HG02885 (cell line): ENCODE measurements around the gene HOMER2.
"Not testable (repeated sequence)": the region's sequence is repeated elsewhere in the genome, so short reads cannot be mapped to it uniquely, and the experiment has no call there.

Experiments
- ATAC-seq: cut with Tn5 transposase; IDR thresholded peaks from one replicate; pipeline ENCODE4 v1.9.1; 2021; ENCODE audit warnings: mild to moderate bottlenecking; ENCODE audit not compliant: unreplicated experiment, poor library complexity

The HOMER2 gene

DNA sequence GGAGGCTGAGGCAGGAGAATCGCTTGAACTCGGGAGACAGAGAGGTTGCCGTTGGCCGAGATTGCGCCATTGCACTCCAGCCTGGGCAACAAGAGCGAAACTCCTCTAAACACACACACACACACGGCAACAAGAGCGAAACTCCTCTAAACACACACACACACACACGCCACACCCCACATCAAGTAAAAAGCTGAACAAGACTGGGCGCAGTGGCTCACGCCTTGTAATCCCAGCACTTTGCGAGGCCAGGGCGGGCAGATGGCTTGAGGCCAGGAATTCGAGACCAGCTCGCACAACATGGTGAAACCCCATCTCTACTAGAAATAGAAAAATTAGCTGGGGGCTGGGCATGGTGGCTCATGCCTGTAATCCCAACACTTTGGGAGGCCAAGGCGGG lies 49.0 kb downstream of the HOMER2 start:
- no peak for ATAC-seq

DNA sequence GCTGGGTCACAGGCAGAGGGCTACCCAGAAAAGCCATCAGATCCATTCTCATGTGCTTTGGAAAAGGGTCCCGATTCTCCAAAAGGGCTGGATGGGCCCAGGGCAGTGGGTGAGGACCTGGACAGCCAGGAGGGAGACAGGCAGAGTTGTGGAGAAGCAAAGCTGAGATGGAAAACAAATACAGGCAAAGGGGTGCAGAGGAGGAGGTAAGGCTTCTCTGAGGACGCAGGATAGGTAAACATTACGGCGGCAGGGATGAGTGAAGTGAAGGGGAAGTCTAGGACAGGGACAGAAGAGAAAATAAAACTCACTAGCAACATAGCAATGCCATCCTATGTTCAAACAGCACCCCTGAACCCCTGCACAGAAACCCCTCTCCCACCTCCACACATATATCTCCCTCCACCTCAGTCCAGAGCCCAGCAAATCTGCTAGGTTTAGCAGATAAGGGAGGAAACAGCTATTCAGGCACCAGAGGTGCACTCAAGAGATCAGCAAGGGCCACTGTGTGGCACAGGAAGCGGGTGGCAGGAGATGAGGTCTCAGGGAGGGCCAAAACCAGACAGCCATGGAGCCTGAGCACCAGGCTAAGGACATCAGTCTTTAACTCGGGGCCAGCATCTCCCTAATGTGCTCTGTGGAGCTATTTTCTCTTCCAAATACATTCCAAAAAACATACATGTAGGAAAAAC lies 51.3 kb downstream of the HOMER2 start:
- ATAC-seq: no peak

DNA sequence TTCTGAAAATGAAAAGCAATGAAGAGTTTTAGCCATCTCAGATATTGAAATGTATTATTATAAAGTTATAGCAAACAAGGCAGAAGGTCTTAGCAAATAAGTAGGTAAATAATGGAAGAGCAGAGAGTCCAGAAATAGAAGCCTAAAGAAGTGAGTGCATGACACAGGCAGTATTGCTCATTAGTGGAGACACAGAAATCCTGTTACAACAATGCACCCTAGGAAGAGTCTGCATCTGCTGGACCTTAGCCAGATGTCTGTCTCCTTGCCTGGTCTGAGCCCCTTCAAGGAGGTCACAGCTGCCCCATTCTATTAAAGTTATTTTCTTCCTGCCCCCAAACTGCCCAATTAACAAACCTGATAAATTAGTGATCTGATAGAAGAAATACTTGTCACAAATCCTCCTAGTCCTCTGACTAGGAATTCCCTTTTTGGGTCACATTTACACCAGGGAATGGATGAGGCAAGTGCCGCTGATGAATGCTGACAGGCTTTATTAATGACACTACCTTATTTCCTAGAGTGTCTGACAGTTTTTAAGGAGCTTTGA lies 51.9 kb downstream of the HOMER2 start:
- no peak for ATAC-seq

GRCh38 chr15:82898961-82899360 lies 53.6 kb downstream of the HOMER2 start:
- ATAC-seq: no peak

- no peak for ATAC-seq
Measured at GRCh38 chr15:82895983-82896382, 56.5 kb downstream of the HOMER2 start.

DNA sequence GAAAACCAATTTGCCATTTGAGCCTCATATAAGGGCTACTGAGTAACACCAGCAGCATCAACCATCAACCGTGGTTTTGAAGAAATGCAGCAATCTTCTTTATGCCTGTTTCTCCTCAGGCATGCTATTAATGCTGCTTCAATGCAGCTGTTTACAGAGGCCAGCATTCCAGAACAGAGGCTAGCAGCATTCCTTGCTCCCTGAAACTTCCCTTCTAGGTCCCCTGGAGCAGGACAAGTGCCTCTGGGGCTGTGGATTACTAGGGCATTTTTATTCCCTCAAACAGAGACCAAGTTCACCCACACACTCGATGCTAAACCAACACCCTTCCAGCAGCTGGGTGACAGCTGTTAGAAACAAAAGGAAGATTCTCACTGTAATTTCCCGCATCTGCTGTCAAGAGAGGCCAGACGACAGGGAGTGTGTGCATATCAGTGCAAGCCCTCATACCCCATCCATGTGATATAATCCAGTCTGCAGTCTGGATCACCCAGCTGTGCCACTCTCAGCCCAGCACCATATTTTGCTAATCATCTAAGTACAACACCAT lies 57.5 kb downstream of the HOMER2 start:
- ATAC-seq: no peak

GRCh38 chr15:82893473-82893872 lies 59.0 kb downstream of the HOMER2 start:
- ATAC-seq: not testable (repeated sequence)

DNA sequence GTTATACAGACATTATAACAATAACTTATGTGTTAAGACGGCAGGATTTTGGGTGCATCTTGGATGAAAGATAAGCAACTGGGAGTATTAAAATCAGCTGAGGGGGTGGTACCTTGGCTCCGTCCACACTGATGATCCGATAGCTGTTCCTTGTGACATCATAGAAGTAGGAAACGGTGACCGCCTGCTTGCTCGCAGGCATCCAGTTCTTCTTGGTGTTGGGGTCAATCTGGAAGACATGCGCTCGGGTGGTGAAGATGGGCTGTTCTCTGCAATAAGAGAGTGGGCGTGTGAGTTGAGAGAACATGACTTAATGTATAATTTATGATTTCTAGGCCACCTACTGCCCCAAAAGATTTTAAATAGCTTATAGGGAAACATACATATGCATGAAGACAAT lies 59.9 kb downstream of the HOMER2 start:
- no peak for ATAC-seq

DNA sequence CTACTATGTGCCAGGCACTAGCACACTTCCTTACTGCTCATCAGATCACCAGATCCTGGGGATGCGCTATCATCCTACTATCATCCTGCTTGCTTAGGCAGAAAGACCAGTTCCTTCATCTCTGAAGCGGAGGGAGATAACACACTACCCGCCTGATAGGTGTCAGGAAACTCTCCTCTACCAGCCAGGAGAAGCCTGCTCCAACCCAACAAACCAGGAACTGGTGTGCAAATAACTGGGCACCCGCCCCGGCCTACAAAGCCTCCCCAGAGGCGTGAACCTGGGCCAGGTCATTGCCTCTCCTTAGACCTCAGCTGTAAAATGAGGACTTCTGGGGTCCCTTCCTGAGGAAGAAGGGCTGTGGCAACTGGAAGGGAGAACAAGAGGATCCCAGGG lies 61.5 kb downstream of the HOMER2 start:
- ATAC-seq: no peak

DNA sequence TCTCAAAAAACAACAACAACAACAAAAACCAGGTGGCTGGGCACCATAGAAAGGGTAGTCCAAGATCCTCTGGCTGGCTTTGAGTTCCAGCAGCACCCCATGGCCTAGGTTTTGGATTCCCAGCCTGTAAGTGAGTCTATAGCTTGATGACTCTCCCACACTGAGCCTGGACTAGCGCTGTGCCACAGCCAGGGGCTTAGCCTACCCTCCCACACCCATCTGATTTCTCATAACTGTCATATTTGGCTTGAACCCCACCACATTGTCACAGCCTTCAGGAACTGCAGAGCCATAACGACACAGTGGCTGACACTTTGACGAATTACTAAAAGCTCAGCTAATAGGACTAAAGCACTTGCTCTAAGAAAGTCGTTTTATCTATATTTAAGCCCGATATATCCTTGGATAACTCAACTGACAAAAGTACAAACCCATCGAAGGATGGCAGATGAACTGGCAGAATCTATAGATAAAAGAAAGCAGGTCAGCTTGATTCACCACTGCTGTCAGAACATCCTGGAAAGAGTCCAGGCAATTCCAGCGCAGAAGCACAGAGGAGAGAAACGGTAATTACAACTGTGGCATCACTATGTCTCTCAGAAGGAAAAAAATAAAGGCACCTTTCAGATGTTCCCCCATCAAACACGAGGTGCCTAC lies 62.1 kb downstream of the HOMER2 start:
- ATAC-seq: no peak

DNA sequence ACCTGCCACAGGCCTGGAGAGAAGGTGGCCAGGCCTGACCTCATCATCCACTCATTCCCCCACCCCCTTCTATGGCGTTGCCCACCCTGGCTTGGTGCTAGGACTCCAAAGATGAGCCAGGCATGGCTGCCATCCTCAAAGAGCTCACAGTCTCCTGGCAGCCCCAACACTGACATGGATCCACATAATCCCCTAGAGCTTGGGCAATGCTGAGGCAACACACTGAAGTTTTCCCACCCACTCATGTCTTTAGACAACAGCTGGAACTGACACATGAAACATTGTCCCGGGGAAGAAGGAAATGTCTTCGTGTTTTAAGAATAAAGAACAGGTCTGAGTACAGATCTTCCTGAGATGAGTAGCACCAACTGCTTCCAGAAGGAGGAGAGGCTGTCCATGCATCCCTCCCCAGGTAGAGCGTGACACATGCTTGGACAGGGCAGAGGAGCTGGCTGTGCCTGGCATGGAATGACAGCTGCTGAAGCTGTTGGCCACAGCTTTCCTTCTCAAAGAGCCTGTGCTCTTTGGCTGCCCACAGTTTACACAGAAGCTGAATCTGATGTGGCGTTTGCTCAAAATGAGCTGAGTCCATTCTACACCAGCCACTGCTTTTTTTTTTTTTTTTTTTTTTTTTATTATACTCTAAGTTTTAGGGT lies 70.1 kb downstream of the HOMER2 start:
- ATAC-seq: no peak

DNA sequence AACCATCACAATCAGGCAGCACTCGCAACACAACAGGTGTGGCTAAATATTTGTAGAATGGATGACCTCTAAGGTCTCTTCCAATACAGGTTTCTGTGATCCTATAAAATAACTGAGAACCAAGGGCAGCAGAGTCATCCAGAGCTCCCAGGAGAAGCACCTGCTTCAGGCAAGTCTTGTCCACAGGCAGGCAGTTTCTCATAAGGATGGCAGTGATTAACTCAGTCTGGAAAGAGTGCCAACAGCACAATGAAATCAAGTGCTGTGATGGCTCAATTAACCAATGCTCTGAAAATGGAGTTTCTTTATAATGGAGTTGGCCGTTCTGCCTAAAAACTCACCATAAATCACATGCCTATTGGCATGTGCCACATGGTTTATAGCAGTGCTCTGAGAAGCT lies 70.8 kb downstream of the HOMER2 start:
- no peak for ATAC-seq

DNA sequence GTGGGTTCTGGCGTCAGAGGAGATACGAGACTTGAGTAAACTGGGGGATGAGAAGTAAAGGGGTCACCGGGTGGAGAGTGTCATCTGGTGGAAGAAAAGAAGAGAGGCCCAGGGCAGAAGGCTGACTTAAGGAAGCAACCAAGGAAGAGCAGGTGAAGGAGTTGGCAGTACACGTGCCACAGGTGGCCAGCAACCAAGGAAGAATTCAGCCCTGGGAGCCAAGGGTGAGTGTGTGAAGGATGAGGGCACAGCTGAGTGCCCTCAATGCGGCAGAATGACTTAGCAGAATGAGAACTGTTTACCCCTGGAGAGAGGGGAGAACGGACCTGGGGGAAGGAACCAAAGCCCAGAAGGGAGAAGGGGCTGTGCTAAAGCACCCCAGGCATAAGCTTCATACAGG lies 71.8 kb downstream of the HOMER2 start:
- ATAC-seq: no peak

- no peak for ATAC-seq
Measured at GRCh38 chr15:82878325-82878724, 74.2 kb downstream of the HOMER2 start.

DNA sequence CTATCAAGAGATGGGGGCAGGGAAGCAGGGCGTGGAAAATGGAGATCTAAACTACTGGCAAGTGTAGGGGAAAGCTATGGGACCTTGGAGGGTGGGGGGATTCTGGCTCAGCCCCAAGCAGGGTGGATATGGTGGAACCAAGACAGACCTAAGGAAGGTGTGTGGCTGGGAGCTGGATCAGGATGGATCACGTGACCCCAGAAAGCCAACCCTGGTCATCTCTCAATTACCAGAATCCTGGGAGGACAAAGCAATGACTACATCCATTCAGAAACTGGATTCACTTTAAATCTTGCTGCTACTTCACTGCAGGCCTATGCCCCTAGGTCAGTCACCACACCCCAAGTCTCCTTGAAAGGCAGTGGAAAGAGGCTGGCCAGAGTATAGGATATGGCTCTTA lies 74.7 kb downstream of the HOMER2 start:
- no peak for ATAC-seq

DNA sequence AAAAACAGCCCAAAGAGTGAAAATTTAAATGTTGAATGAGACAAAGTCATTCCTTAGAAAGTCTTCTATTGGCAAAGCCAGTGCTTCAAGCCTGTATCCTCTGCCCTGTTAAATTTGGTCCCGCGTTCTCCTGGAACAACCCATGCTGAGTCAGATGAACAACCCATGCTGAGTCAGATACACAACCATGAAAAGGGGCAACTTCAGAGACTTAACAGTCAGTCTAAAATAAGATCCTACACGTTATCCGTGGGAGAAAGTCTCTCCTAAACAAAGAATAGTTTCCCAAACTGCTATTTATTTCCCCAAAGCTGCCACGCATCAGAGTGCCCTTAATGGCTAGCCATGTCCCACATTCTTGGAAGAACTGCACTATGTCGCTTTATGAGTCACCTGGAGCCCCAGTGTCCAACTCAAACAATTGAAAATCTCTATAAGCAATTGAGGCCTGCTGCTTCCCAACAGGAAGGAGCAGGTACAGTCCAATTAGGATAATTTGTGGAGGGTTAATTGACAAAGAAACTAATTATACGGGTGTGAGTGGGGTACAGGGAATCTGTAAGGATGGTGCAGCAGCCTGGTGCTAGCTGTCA lies 77.0 kb downstream of the HOMER2 start:
- no peak for ATAC-seq

DNA sequence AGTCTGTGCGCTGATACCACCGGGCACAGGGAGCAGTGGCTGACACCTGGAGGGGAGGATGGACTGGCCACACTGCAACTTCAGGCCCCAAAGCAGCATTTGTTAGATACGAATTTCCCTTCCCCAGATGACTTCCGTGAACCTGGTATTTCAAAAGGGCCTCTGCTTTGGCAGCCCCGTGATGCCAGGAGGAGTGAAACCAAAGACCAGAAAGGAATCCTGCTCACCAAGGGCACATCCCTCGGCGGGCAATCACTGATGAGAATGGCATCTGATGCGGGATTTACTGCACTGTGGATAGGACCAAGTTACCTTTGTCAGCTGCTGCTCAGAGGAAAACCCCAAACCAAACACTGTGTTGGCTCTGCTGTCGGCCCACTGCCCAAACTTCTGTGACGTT lies 77.6 kb downstream of the HOMER2 start:
- ATAC-seq: no peak

DNA sequence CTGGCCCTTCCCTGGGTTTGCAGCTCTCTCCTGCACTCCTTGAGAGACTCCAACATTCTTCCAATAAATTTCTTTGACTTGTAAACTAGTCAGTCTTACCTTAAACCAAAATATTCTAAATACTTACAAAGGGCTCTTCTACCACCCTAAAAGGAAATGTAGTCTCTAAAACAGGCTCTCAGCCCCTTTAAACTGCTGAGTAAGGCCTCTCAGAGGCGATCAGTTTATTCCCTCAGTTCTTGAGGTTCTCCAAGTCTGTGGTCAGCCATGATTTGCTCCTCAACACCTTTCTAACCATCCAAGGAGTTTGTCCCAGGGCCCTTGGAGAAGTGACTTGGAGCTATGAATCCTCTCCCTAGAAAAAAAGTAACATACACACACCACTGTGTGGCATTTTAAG lies 78.3 kb downstream of the HOMER2 start:
- no peak for ATAC-seq

DNA sequence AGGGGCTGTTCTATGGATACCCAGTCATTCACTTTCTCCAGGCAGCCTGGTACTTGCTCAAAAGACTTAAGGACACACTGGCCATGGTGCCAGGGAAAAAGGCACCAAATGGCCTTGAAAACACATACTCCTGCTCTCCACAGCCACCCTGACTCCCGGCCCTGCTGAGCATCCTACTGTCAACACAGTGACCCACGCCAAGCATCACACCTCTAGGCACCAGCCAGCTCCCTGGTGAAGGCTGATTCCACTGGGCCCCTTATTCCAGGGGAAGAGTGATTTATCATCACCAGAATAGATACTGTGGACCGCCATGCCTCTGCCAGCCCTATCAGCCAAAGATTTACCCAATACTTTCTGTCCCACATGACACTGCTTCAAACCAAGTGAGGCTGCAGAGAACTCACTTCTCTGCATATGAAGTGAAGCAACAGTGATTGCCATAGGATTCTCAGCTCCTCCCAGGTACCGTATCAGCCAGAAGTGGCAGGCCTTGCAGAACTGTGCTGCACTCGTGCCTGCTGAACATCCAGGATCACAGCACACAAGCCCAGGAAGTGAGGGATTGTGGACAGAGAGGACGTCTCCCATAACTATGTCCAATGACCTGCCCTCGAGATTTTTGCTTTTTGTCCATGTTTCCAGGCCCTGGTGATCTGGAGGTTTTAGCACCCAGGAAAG lies 79.4 kb downstream of the HOMER2 start:
- no peak for ATAC-seq

- ATAC-seq: no peak
Measured at GRCh38 chr15:82871832-82872484, 80.6 kb downstream of the HOMER2 start.
